Stimulated activated CD4-positive, alpha-beta T cell treated with anti-CD3 and anti-CD28 coated beads, Interleukin-1b, Interleukin-23, amount 100 ng/mL, for 24 hours (primary cell): ENCODE measurements around the gene ELK3.

Experiments
- DNase-seq, 4 experiments: peaks; one replicate each; pipeline ENCODE4 v3.0.0-alpha.2; 2020; ENCODE audit warnings: low read depth in 4 of 4, low spot score in 1 of 4

The ELK3 gene

DNA sequence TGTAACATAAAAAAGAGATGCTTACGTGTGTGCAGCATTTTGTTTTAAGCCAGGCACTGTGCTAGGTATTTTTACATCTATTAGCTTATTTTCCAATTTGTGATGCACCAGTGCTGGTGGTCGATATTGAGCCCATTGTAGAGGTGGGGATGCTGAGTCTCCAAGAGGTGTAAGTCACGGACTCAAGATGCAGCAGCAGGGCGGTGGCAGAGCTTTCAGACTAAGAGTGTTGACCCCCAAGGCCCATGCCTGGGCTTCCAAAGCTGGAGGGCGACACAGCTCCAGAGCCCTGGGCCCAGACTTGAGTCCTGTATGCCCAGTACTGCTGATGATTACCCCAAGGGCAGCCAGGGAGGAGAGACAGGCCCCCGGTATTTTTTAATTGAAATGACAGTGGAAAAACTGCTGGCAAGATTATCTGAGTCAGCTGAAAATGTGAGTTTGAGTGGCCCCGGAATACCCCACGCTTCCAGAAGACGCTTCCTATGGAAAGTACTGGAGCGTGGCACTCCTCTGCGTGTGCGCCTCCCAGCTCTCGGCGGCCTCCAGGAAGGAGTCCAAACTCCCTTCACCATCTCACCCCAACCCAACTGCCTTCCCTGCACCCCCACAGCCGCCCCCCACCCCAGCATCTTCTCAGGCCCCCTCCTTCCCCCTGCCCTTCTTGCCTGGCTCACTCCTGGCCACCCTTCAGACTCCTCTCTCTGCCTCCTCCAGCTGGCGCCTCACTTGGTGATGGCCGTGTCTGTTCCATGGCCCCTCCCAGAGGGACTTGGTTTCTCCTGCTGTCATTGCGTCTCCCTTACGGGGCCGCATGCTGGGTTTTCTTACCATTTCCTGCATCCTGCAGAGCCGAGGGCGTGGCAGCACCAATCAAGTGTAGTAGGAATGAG is 40.7 kb downstream of the ELK3 start:
- DNase-seq: no peak

GRCh38 chr12:96235484-96235826 is 41.3 kb downstream of the ELK3 start:
- DNase-seq: no peak

DNA sequence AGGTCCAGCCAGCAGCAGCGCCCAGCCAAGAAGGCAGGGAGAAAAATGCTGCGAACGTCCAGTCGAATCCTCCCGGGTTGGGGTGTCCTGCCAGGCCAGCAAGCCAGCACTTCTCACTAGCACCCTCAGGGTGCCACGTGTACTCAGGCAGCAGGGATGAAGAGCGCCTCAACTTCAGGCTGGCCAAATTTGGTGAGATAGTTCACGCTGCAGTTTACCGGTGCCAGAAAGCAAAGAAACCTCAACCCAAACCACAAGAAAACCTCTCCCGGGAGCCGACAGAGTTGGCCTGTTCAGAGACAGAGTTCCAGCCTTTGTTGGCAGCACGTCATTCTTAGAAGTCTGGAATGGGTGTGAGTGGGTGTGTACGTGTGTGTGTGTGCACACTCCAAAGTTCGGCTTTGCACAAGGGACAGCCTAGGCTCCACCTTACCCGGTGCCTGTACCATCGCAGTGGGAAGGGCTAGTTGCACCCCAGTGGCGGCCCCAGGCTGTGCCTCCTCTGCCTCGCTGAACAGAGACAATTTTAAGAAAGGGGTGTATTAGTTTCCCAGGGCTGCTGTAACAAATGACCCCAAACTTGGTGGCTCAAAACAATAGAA is 42.1 kb downstream of the ELK3 start:
- DNase-seq: no peak

- no peak for DNase-seq
Measured at GRCh38 chr12:96237035-96237434, 42.9 kb downstream of the ELK3 start.

- peak in 1 of 4 experiments; percentile 19 for DNase-seq
Measured at GRCh38 chr12:96237465-96238077, 43.4 kb downstream of the ELK3 start.

- no peak for DNase-seq
Measured at GRCh38 chr12:96238336-96239047, 44.3 kb downstream of the ELK3 start.

- no peak for DNase-seq
Measured at GRCh38 chr12:96239711-96240635, 45.8 kb downstream of the ELK3 start.

- no peak for DNase-seq
Measured at GRCh38 chr12:96240656-96241055, 46.5 kb downstream of the ELK3 start.

GRCh38 chr12:96241431-96241830 is 47.3 kb downstream of the ELK3 start:
- DNase-seq: no peak

DNA sequence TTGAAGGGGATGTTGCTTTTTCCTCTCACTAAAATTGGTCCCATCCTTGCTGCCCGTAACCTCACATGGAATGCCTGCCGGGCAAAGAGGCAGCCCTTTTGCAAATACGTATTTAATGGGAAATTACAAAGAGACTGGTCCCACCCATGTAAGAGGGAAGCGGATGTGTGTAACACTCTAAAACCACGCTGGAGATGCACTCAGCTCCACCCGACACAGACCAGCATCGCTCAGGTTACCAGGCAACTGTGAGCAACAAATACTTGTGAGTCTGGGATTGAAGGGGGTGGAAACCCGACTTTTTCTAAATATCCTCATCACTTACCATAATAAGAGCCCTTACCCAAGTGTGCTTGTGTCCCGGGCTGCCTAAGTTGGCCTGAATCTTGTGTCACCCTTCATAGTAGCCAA is 47.7 kb downstream of the ELK3 start:
- no peak for DNase-seq

GRCh38 chr12:96242597-96242996 is 48.4 kb downstream of the ELK3 start:
- DNase-seq: no peak

GRCh38 chr12:96244826-96245225 is 50.7 kb downstream of the ELK3 start:
- DNase-seq: no peak

DNA sequence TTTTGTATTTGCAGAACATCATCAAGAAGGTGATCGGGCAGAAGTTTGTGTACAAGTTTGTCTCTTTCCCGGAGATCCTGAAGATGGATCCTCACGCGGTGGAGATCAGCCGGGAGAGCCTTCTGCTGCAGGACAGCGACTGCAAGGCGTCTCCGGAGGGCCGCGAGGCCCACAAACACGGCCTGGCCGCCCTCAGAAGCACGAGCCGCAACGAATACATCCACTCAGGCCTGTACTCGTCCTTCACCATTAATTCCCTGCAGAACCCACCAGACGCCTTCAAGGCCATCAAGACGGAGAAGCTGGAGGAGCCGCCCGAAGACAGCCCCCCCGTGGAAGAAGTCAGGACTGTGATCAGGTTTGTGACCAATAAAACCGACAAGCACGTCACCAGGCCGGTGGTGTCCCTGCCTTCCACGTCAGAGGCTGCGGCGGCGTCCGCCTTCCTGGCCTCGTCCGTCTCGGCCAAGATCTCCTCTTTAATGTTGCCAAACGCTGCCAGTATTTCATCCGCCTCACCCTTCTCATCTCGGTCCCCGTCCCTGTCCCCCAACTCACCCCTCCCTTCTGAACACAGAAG is 52.8 kb downstream of the ELK3 start:
- no peak for DNase-seq

GRCh38 chr12:96247563-96247962 is 53.4 kb downstream of the ELK3 start:
- DNase-seq: no peak

DNA sequence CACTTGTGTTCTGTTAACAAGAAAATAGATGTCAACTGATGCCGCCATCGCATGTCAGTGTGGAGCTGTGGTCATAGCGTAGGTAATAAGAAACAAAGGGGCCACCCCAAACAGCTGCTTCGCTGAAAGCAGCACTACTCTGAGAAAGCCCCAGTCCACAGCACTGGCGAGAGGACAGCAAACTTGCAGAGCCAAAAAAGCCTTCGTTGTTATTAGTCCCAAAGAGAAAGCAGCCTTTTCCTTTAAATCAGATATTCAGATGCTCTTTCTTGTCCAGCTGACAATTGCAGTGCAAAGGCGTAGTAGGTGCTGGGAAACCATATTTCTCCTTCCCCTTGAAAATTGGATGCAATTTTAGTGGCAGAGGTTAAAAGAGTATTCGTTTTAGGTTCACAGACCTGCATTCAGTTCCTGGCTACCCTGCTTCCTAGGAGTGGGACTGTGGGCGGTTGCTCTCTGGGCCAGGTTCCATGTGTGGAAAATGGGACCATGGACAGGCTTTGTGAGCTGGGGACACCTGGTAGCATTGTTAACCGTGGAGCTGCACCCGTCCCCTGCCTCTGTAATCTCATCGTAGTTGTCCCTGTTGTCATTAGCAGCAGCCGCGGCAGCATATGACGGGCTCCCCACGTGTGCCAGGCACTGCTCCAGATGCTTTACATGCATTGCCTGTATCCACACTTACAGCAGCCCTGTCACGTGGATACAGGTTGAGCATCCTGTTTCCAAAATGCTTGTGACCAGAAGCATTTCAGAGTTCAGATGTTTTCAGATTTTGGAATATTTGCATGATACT is 54.2 kb downstream of the ELK3 start:
- DNase-seq: no peak

DNA sequence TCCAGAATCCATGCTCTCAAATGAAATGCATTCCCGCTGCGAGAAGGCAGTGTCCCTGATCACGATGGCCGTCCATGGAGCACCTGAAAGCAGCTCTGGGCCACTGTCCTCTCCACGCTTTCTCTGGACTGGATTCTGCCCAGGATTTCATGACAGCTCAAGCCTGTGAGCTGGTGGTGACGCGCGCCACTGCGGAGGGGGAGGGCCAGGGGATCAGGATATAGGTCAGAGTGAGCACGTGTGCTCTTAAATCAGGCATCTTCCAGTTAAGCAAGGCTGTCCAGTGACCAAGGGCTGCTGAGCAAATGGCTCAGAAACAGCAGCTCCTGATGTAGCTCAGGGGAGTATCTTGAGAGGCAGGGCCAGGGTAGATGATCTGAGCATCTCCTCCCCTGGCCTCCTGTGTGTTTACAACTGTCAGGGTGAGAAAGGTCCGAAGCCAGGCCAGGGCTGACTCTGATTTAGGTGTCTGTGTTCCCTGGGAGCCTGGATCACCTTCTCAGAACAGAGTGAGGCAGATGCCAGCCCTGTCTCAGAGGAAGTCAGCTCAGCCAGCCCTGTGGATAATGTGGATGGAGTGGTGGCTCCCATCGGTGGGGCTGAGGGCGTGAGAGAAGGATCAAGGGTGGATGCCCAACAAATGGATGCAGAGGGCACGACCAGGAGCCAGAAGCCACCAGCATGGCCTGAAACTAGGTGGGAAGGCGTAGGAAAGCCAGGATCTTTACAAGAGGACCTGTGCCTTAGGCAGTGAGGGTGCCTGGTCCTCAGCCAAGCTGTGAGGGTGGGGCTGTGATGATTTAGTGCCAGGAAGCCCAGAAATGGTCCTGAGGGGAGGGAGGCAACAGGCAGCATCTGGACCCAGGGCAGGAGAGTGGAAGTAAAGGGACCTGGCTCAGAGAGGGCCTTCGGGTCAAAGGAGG is 55.3 kb downstream of the ELK3 start:
- no peak for DNase-seq

GRCh38 chr12:96250119-96250685 is 56.0 kb downstream of the ELK3 start:
- no peak for DNase-seq

- no peak for DNase-seq
Measured at GRCh38 chr12:96255077-96255476, 60.9 kb downstream of the ELK3 start.
